GM18907 (cell line): ENCODE results near the gene LYZL1.
"Not testable (repeated sequence)": the region's sequence is repeated elsewhere in the genome, so short reads cannot be mapped to it uniquely, and the experiment has no call there.

Experiments used
- ATAC-seq: cut with Tn5 transposase; IDR thresholded peaks from one replicate; pipeline ENCODE4 v1.9.1; 2021; ENCODE audit warnings: mild to moderate bottlenecking, moderate library complexity; ENCODE audit not compliant: unreplicated experiment

The LYZL1 gene

GRCh38 chr10:29327746-29328102 is 38.9 kb downstream of the LYZL1 start:
- no peak for ATAC-seq

GRCh38 chr10:29328983-29329382 is 40.1 kb downstream of the LYZL1 start:
- ATAC-seq = no peak

- ATAC-seq = no peak
These were observed 40.5 kb downstream of the LYZL1 start for GRCh38 chr10:29329420-29329819.

GRCh38 chr10:29332061-29332760 is 43.3 kb downstream of the LYZL1 start:
- ATAC-seq = no peak

GRCh38 chr10:29332761-29333148 is 43.9 kb downstream of the LYZL1 start:
- ATAC-seq = no peak

GRCh38 chr10:29337526-29337925 is 48.7 kb downstream of the LYZL1 start:
- not testable (repeated sequence) for ATAC-seq

- ATAC-seq = no peak
These were observed 54.8 kb downstream of the LYZL1 start for GRCh38 chr10:29343607-29344038.

- no peak for ATAC-seq
These were observed 55.4 kb downstream of the LYZL1 start for GRCh38 chr10:29344073-29344820.

- no peak for ATAC-seq
These were observed 56.5 kb downstream of the LYZL1 start for GRCh38 chr10:29345144-29345909.

- ATAC-seq = no peak
These were observed 57.0 kb downstream of the LYZL1 start for GRCh38 chr10:29345910-29346209.

- no peak for ATAC-seq
These were observed 57.6 kb downstream of the LYZL1 start for GRCh38 chr10:29346296-29347001.

- no peak for ATAC-seq
These were observed 60.0 kb downstream of the LYZL1 start for GRCh38 chr10:29348836-29349235.

- ATAC-seq = no peak
These were observed 64.4 kb downstream of the LYZL1 start for GRCh38 chr10:29353305-29353704.

- ATAC-seq = no peak
These were observed 65.2 kb downstream of the LYZL1 start for GRCh38 chr10:29353887-29354561.

- no peak for ATAC-seq
These were observed 66.6 kb downstream of the LYZL1 start for GRCh38 chr10:29355411-29355991.

GRCh38 chr10:29356931-29357330 is 68.1 kb downstream of the LYZL1 start:
- no peak for ATAC-seq

GRCh38 chr10:29358010-29358616 is 69.2 kb downstream of the LYZL1 start:
- no peak for ATAC-seq

- ATAC-seq = not testable (repeated sequence)
These were observed 71.5 kb downstream of the LYZL1 start for GRCh38 chr10:29360215-29360853.
